Measurements from ENCODE around the gene PAN3.

- no peak for TF ChIP-seq CTCF (IDR thresholded peaks at IDR 0.05; ENCODE audit: insufficient read depth, low read depth, low read length)
- no peak for TF ChIP-seq EZH2 (IDR thresholded peaks at IDR 0.05; ENCODE audit: insufficient read depth, low read length)
These were observed 189.9 kb downstream of the PAN3 start for GRCh38 chr13:28328271-28328607.

Measured in astrocyte (in vitro differentiated cells and primary cell).